ENCODE measurements around the gene PLEKHA7. TPM values are rescaled to one million over a fixed set of nuclear protein-coding genes. Genes with fewer than 3 reads are reported as not detected.

PLEKHA7 gene
- total RNA-seq, 1 donor from 2014 or later: 25.3 TPM

DNA sequence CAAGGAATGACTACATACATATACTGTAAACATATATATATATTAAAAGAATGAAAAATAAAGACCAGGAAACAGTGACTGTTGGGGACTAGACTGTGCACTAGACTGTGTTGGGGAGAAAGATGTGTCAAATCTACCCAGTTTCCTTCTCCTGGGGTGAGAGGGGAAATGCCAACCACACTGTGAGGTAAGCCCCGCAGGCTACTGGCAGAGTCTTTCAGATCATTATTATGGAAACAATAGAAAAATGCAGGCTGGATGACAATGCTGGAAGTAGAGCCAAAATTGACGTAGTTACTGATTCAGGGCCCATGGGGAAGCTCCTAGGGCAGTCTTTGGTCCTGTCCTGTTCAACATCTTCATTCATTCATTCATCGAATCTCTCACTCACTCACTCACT lies 174.4 kb downstream of the PLEKHA7 start:
- DNase-seq (ENCODE audit: low read depth): no peak
- Histone ChIP-seq H3K27me3 (ENCODE audit: control insufficient read depth, insufficient read depth, low read length) (no peaks in the 10 kb centered on the region), H3K36me3 (ENCODE audit: control insufficient read depth, insufficient read depth, low read length) (no peaks in the 10 kb centered on the region), H3K4me3 (ENCODE audit: low read depth, low read length) (no peak overlapping the region)
- TF ChIP-seq, protein P1, sequence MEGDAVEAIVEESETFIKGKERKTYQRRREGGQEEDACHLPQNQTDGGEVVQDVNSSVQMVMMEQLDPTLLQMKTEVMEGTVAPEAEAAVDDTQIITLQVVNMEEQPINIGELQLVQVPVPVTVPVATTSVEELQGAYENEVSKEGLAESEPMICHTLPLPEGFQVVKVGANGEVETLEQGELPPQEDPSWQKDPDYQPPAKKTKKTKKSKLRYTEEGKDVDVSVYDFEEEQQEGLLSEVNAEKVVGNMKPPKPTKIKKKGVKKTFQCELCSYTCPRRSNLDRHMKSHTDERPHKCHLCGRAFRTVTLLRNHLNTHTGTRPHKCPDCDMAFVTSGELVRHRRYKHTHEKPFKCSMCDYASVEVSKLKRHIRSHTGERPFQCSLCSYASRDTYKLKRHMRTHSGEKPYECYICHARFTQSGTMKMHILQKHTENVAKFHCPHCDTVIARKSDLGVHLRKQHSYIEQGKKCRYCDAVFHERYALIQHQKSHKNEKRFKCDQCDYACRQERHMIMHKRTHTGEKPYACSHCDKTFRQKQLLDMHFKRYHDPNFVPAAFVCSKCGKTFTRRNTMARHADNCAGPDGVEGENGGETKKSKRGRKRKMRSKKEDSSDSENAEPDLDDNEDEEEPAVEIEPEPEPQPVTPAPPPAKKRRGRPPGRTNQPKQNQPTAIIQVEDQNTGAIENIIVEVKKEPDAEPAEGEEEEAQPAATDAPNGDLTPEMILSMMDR (IDR thresholded peaks at IDR 0.05; ENCODE audit: insufficient read depth, low read length, poor library complexity, severe bottlenecking): no peak

DNA sequence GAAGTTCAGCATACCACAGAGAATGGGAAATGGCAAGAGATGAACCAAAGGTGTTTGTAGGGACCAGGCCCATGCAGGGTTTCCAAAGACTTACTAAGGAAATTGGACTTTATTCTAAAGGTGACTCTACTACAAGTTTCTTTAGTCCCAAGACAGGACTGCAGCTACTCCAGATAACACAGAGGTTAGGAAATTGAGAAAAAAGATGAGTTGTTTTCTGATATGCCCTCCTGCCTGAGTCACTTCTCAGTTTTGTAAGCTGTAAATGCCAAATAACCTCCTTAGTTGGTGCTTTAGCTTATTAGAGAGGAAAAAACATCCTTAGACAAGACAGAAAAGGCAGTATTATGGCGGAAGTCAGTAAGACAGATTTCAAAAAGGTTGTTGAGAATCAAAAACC lies 179.8 kb downstream of the PLEKHA7 start:
- H3K4me3 ChIP-seq (ENCODE audit: low read depth, low read length): no peak overlapping the region
- H3K36me3 ChIP-seq (ENCODE audit: control insufficient read depth, insufficient read depth, low read length): no peaks in the 10 kb centered on the region
- TF ChIP-seq, protein P1 (IDR thresholded peaks at IDR 0.05; ENCODE audit: insufficient read depth, low read length, poor library complexity, severe bottlenecking): no peak
- no peaks in the 10 kb centered on the region for H3K27me3 ChIP-seq (ENCODE audit: control insufficient read depth, insufficient read depth, low read length)
- DNase-seq (ENCODE audit: low read depth): no peak

DNA sequence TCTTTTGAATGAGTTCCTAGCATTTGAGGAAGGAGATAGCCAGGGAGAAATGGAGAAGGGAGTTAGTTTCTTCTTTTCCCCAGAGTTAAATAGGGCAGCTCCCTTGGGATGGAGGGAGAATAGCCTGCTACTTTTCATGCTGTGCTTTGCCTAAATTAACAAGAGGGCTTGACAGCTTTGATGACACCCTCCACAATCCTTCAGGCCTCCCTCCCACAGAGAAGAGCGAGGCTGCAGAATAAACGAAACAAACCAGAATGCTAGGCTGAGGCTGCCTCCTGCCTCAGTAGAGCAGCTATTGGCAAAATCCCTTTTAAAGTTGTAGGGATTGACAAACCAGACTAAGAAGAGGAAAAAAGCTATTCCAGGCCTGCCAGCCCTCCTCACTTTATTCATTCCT lies 181.2 kb downstream of the PLEKHA7 start:
- DNase-seq (ENCODE audit: low read depth): no peak
- TF ChIP-seq, protein P1 (IDR thresholded peaks at IDR 0.05; ENCODE audit: insufficient read depth, low read length, poor library complexity, severe bottlenecking): no peak
- Histone ChIP-seq H3K4me3 (ENCODE audit: low read depth, low read length) (no peak overlapping the region), H3K27me3 (ENCODE audit: control insufficient read depth, insufficient read depth, low read length) (no peaks in the 10 kb centered on the region), H3K36me3 (ENCODE audit: control insufficient read depth, insufficient read depth, low read length) (no peaks in the 10 kb centered on the region)

DNA sequence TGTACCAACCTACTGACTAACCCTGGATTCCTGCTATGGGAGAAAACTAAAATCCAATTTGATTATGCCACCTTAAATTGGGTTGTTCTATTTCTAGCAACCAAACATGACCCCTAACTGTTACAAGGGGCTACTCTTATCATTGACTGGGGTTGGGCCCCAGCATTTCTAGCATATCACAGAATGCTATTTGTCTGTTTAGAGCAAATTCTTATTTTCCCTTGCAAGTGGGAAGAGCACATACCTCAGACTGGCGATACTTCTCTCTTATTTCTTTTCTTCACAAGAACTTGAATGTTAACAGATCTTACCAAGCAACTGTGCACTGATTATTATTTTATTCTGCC lies 182.0 kb downstream of the PLEKHA7 start:
- no peak overlapping the region for H3K4me3 ChIP-seq (ENCODE audit: low read depth, low read length)
- no peak for DNase-seq (ENCODE audit: low read depth)
- no peaks in the 10 kb centered on the region for H3K27me3 ChIP-seq (ENCODE audit: control insufficient read depth, insufficient read depth, low read length)
- TF ChIP-seq, protein P1 (IDR thresholded peaks at IDR 0.05; ENCODE audit: insufficient read depth, low read length, poor library complexity, severe bottlenecking): no peak
- H3K36me3 ChIP-seq (ENCODE audit: control insufficient read depth, insufficient read depth, low read length): no peaks in the 10 kb centered on the region

DNA sequence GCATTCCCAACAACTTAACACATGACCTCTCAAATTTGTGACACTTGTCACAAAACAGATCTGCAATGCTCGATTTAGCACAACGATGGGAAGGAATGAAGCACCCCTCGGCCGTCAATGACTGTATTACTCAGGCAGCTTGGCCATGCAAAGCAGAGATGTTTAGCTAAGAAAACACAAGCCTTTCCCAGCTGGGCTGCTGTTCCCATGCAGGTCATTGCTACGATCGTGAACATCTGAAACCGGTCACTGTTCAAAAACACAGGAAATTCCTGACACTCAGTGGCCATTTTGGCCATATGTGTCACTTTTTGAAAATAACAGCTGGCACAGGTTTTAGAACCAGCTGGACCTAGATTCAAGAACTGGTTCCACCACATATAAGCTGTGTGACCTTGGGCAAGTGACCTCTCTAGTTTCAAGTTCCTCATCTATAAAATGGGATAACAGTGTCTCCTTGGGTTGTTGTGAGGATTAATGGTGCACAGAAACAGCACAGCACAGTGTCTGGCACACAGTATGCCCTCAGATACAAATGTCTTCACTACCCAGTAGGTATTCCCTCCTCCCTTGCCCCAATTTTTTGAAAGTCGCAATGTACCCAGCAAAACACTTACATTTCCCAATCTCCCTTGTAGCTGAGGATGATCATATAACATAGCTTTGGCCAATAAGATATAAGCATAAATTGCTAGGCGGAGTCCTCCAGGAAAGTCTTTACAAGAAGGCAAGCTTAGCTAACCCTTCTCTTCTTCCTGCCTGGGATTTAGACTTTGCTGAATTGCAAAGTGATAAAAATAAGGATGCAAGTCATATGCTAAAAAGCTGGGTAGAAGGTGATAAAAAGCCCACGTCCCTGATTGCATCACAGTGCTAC lies 182.7 kb downstream of the PLEKHA7 start:
- Histone ChIP-seq H3K36me3 (ENCODE audit: control insufficient read depth, insufficient read depth, low read length) (no peaks in the 10 kb centered on the region), H3K27me3 (ENCODE audit: control insufficient read depth, insufficient read depth, low read length) (no peaks in the 10 kb centered on the region), H3K4me3 (ENCODE audit: low read depth, low read length) (no peak overlapping the region)
- TF ChIP-seq, protein P1 (IDR thresholded peaks at IDR 0.05; ENCODE audit: insufficient read depth, low read length, poor library complexity, severe bottlenecking): no peak
- DNase-seq (ENCODE audit: low read depth): no peak

DNA sequence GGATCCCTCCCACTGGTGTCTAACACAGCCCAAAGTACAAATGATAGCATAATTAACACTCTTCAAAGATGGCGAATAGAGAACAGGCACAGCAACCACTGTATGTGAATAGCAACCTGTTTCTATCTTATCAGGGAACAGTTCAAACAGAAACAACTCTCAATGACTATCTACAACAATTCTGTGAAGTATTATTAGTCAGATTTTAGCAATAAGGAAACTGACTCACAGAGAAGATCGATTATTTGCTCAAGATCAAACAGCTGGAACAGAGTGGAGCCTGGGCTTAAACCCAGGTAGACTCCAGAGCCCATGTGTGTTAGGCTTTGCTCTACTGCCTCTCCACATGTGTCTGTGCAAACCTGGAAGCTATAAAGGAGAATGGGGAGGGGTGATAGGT lies 187.1 kb downstream of the PLEKHA7 start:
- no peak overlapping the region for H3K4me3 ChIP-seq (ENCODE audit: low read depth, low read length)
- no peak for DNase-seq (ENCODE audit: low read depth)
- TF ChIP-seq, protein P1 (IDR thresholded peaks at IDR 0.05; ENCODE audit: insufficient read depth, low read length, poor library complexity, severe bottlenecking): no peak
- H3K27me3 ChIP-seq (ENCODE audit: control insufficient read depth, insufficient read depth, low read length): no peaks in the 10 kb centered on the region
- H3K36me3 ChIP-seq (ENCODE audit: control insufficient read depth, insufficient read depth, low read length): peaks cover 1% of the 10 kb centered on the region
